ENCODE data around the gene KRTAP5-8.
"Not testable (repeated sequence)": the region's sequence is repeated elsewhere in the genome, so short reads cannot be mapped to it uniquely, and the experiment has no call there.

The KRTAP5-8 gene

GRCh38 chr11:71505781-71506180, 32.0 kb upstream of the KRTAP5-8 start:
- DNase-seq (ENCODE audit: low read depth in 2 of 2, low spot score in 1 of 2), result no peak

GRCh38 chr11:71507102-71507501, 30.7 kb upstream of the KRTAP5-8 start:
- DNase-seq (ENCODE audit: low read depth in 2 of 2, low spot score in 1 of 2), result no peak

GRCh38 chr11:71518506-71519471, 19.0 kb upstream of the KRTAP5-8 start:
- no peak for DNase-seq (ENCODE audit: low read depth in 2 of 2, low spot score in 1 of 2)

GRCh38 chr11:71519546-71519945, 18.3 kb upstream of the KRTAP5-8 start:
- no peak for DNase-seq (ENCODE audit: low read depth in 2 of 2, low spot score in 1 of 2)

- no peak for DNase-seq (ENCODE audit: low read depth in 2 of 2, low spot score in 1 of 2)
Observed at GRCh38 chr11:71525188-71525937, 12.5 kb upstream of the KRTAP5-8 start.

- no peak for DNase-seq (ENCODE audit: low read depth in 2 of 2, low spot score in 1 of 2)
Observed at GRCh38 chr11:71525938-71526495, 11.8 kb upstream of the KRTAP5-8 start.

GRCh38 chr11:71526796-71527575, 10.8 kb upstream of the KRTAP5-8 start, which contains the start of gene KRTAP5-7:
Gene KRTAP5-7 (plus strand): TSS chr11:71527267. CDS start chr11:71527301, 34 bp downstream.
- DNase-seq (ENCODE audit: low read depth in 2 of 2, low spot score in 1 of 2), result not testable (repeated sequence)

GRCh38 chr11:71527576-71528210, 10.1 kb upstream of the KRTAP5-8 start:
- DNase-seq (ENCODE audit: low read depth in 2 of 2, low spot score in 1 of 2), result no peak

- no peak for DNase-seq (ENCODE audit: low read depth in 2 of 2, low spot score in 1 of 2)
Observed at GRCh38 chr11:71530602-71531001, 7.2 kb upstream of the KRTAP5-8 start.

- DNase-seq (ENCODE audit: low read depth in 2 of 2, low spot score in 1 of 2), result no peak
Observed at GRCh38 chr11:71532036-71532610, 5.7 kb upstream of the KRTAP5-8 start.

- not testable (repeated sequence) for DNase-seq (ENCODE audit: low read depth in 2 of 2, low spot score in 1 of 2)
Observed at GRCh38 chr11:71534711-71535608, 2.9 kb upstream of the KRTAP5-8 start.

- no peak for DNase-seq (ENCODE audit: low read depth in 2 of 2, low spot score in 1 of 2)
Observed at GRCh38 chr11:71535825-71536224, 2.0 kb upstream of the KRTAP5-8 start.

- DNase-seq (ENCODE audit: low read depth in 2 of 2, low spot score in 1 of 2), result no peak
Observed at GRCh38 chr11:71537537-71537936, 288 bp upstream of the KRTAP5-8 start.

GRCh38 chr11:71538666-71538990, 803 bp downstream of the KRTAP5-8 start:
- no peak for DNase-seq (ENCODE audit: low read depth in 2 of 2, low spot score in 1 of 2)

- no peak for DNase-seq (ENCODE audit: low read depth in 2 of 2, low spot score in 1 of 2)
Observed at GRCh38 chr11:71539017-71539416, 1.2 kb downstream of the KRTAP5-8 start.

- not testable (repeated sequence) for DNase-seq (ENCODE audit: low read depth in 2 of 2, low spot score in 1 of 2)
Observed at GRCh38 chr11:71539971-71540370, 2.1 kb downstream of the KRTAP5-8 start.

- DNase-seq (ENCODE audit: low read depth in 2 of 2, low spot score in 1 of 2), result not testable (repeated sequence)
Observed at GRCh38 chr11:71540521-71541304, 2.9 kb downstream of the KRTAP5-8 start.

- DNase-seq (ENCODE audit: low read depth in 2 of 2, low spot score in 1 of 2), result no peak
Observed at GRCh38 chr11:71542382-71542781, 4.6 kb downstream of the KRTAP5-8 start.

All from stimulated activated CD8-positive, alpha-beta memory T cell treated with anti-CD3 and anti-CD28 coated beads, Interleukin-4, amount 100 ng/mL, for 4 hours (primary cell).